Gastrocnemius medialis (tissue), 4 donors: ENCODE results near the gene SIX6. TPM values are rescaled to one million over a fixed set of nuclear protein-coding genes. Genes with fewer than 3 reads are reported as not detected.
"Not testable (repeated sequence)": the region's sequence is repeated elsewhere in the genome, so short reads cannot be mapped to it uniquely, and the experiment has no call there.

Experiments
- ATAC-seq, 2 donors: fragments of 150-250 bp; one replicate each; pipeline ENCODE4 v1.9.1; 2016
- DNase-seq, 2 donors: peaks; one replicate each; pipeline ENCODE4 v3.0.0-alpha.2; 2019
- H3K27ac ChIP-seq, 4 donors: fragments of 200-600 bp; sonication (generic); 1 replicate in 1 of 4; 2 replicates in 3 of 4; pipeline ENCODE4 v1.5.1; 2016 to 2018; ENCODE audit warnings: mild to moderate bottlenecking in 2 of 4, moderate library complexity in 1 of 4
- H3K27me3 ChIP-seq, 3 donors: fragments of 200-600 bp; sonication (generic) in 2 of 3; 1 replicate in 1 of 3; 2 replicates in 2 of 3; pipeline versions ENCODE4 v1.5.1 to v1.6.0; 2016 to 2019; ENCODE audit warnings: mild to moderate bottlenecking in 1 of 3, moderate library complexity in 1 of 3
- H3K36me3 ChIP-seq, 2 donors: fragments of 200-600 bp; sonication (generic) in 1 of 2; one replicate each; pipeline ENCODE4 v1.5.1; 2017 to 2018
- H3K4me1 ChIP-seq, 2 donors: fragments of 200-600 bp; sonication (generic) in 1 of 2; one replicate each; pipeline ENCODE4 v1.5.1; 2016 to 2017; ENCODE audit warnings: mild to moderate bottlenecking in 2 of 2
- H3K4me3 ChIP-seq, 4 donors: fragments of 200-600 bp; sonication (generic) in 3 of 4; 1 replicate in 1 of 4; 2 replicates in 3 of 4; pipeline ENCODE4 v1.5.1; 2016 to 2019; ENCODE audit warnings: mild to moderate bottlenecking in 2 of 4
- H3K9me3 ChIP-seq, 3 donors: fragments of 200-600 bp; sonication (generic) in 2 of 3; 1 replicate in 1 of 3; 2 replicates in 2 of 3; pipeline ENCODE4 v1.5.1; 2016 to 2019
- POLR2A ChIP-seq, 2 donors: fragments of 450-650 bp; IDR thresholded peaks; one replicate each; pipeline ENCODE4 v1.6.1; 2017; ENCODE audit warnings: antibody characterized with exemption in 2 of 2, mild to moderate bottlenecking in 2 of 2, moderate library complexity in 2 of 2
- in situ Hi-C, 4 donors: fragments of 200-750 bp; cut with MboI; loops; one replicate each; pipeline versions ENCODE4 v1.15.0 to v1.8.0; 2017; ENCODE audit warnings: low sequenced_read_pairs in 4 of 4
- intact Hi-C: fragments of 100-400 bp; cut with DNase I; formaldehyde crosslinking; loops from one replicate; pipeline ENCODE4 v1.15.1; 2023; ENCODE audit warnings: low total_unique reads
- total RNA-seq, 4 donors: library from RNA; depleted of rRNA; stranded (reverse); fragments of >200 nt; gene quantifications; one replicate each; pipeline versions ENCODE4 v1.1.0 to v1.2.3, GENCODE V29; 2016
- TF ChIP-seq, protein P1 (sequence below), 5 experiments: fragments of 450-650 bp in 3 of 5; fragments of 200-600 bp in 2 of 5; sonication (generic) in 2 of 5; IDR thresholded peaks in 4 of 5; conservative IDR thresholded peaks in 1 of 5; 1 replicate in 4 of 5; 2 replicates in 1 of 5; pipeline ENCODE4 v1.5.1; 2016 to 2019; ENCODE audit warnings: antibody characterized with exemption in 5 of 5, mild to moderate bottlenecking in 3 of 5, moderate library complexity in 3 of 5

The SIX6 gene
- total RNA-seq, result under 1 TPM in 3 of 4 donors, not detected in 1; 0.32 to 0.61 (median 0.40) TPM

DNA sequence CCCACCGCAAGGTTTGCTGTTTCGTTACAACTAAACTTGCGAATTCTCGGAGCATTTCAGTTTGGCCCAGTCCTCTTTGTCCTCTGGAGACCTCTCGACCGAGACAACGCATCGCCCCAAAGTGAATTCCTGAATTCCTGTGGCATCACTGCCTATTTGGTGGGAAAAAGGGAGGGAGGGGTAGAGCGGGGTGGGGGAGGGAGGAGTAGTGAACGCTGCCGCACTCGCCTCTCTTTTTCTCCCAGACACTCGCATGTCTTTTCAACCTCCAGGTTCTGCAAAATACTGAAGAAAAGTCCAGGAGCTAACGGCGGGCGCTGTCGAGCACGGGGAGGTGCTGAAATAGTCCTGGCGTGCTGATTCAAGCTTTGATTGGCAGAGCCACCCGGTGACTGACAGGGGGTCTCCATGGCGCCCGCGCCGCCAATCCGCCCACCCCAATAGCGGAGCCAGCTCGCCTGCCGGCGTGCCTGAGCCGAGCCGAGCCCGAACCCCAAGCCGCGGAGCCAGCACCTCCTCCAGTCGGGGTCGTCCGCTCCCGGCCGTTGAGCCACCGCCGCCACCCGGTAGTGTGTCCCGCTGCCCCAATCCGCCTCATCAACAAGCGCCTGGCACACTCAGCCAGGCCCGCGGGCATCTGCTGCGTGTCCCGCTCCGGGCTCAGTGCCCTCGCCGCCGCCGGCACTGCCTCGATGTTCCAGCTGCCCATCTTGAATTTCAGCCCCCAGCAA lies at the start of gene SIX6:
Gene SIX6 (plus strand): TSS at position 440 of the 731 bp plus-strand sequence. CDS start 253 bp downstream, at position 693.
- Histone ChIP-seq H3K4me3 (peak within 1 kb of the TSS; percentile 51 to 58 (median 56)), H3K27ac (no peak within 1 kb of the TSS), H3K27me3 (peaks cover 14 to 59% (median 39%) of the 10 kb centered on the region in 3 donors), H3K9me3 (no peaks in the 10 kb centered on the region), H3K36me3 (no peaks in the 10 kb centered on the region), H3K4me1 (peaks cover 0 to 12% of the 10 kb centered on the region in 2 donors)
- intact Hi-C loops, result no loop called here
- in situ Hi-C loops, result no loop called here
- DNase-seq (no peak), ATAC-seq (peak; percentile 67 to 68)
- TF ChIP-seq, protein P1, sequence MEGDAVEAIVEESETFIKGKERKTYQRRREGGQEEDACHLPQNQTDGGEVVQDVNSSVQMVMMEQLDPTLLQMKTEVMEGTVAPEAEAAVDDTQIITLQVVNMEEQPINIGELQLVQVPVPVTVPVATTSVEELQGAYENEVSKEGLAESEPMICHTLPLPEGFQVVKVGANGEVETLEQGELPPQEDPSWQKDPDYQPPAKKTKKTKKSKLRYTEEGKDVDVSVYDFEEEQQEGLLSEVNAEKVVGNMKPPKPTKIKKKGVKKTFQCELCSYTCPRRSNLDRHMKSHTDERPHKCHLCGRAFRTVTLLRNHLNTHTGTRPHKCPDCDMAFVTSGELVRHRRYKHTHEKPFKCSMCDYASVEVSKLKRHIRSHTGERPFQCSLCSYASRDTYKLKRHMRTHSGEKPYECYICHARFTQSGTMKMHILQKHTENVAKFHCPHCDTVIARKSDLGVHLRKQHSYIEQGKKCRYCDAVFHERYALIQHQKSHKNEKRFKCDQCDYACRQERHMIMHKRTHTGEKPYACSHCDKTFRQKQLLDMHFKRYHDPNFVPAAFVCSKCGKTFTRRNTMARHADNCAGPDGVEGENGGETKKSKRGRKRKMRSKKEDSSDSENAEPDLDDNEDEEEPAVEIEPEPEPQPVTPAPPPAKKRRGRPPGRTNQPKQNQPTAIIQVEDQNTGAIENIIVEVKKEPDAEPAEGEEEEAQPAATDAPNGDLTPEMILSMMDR (IDR thresholded peaks at IDR 0.05 in 4 of 5, conservative IDR thresholded peaks at IDR 0.05 in 1 of 5), result no peak
- no peak for TF ChIP-seq POLR2A (IDR thresholded peaks at IDR 0.05)

DNA sequence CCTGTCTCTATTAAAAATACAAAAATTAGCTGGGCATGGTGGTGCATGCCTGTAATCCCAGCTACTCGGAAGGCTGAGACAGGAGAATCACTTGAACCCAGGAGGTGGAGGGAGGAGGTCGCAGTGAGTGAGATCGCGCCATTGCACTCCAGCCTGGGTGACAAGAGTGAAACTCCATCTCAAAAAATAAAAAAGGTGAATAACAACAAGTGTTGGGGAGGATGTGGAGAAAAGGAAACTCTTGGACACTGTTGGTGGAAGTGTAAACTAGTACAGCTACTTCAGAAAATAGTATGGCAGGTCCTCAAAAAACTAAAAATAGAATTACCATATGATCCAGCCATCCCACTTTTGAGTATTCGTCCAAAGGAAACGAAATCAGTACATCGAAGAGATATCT lies 28.7 kb upstream of the SIX6 start:
- in situ Hi-C loops, H3K27me3 ChIP-seq: not testable (repeated sequence)

DNA sequence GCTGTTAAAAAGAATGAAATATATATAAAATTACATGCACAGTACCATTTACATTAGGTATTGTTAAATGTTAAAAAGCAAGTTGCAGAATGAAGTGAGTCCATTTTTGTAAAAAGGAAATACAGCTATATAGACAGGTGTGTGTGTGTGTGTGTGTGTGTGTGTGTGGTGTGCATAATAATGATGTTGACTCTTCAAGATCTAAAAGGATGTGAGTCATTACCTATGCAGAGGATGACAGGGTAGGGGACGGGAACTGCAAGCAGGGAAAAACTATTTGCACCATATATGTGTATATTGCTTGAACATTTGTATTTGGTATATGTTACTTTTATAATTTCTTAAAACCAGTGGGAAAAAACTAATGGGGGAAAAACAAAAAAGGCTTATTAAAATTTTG lies 26.2 kb upstream of the SIX6 start:
- DNase-seq (no peak), ATAC-seq (no peak)
- intact Hi-C loops (no loop called here), in situ Hi-C loops (no loop called here)
- H3K36me3 ChIP-seq, result no peaks in the 10 kb centered on the region
- peaks cover 0 to 2% (median 0%) of the 10 kb centered on the region in 3 donors for H3K27me3 ChIP-seq
- TF ChIP-seq, protein P1 (IDR thresholded peaks at IDR 0.05 in 4 of 5, conservative IDR thresholded peaks at IDR 0.05 in 1 of 5), result no peak
- TF ChIP-seq POLR2A (IDR thresholded peaks at IDR 0.05), result no peak
- H3K9me3 ChIP-seq, result no peaks in the 10 kb centered on the region
- peaks cover 7 to 10% of the 10 kb centered on the region in 2 donors for H3K4me1 ChIP-seq
- no peak overlapping the region for H3K4me3 ChIP-seq
- H3K27ac ChIP-seq, result no peak overlapping the region

More for the DNA sequence above, 28.7 kb upstream of the SIX6 start:
- H3K4me1 ChIP-seq, H3K4me3 ChIP-seq, ATAC-seq, H3K9me3 ChIP-seq, H3K27ac ChIP-seq, DNase-seq, intact Hi-C loops, H3K36me3 ChIP-seq: not testable (repeated sequence)

DNA sequence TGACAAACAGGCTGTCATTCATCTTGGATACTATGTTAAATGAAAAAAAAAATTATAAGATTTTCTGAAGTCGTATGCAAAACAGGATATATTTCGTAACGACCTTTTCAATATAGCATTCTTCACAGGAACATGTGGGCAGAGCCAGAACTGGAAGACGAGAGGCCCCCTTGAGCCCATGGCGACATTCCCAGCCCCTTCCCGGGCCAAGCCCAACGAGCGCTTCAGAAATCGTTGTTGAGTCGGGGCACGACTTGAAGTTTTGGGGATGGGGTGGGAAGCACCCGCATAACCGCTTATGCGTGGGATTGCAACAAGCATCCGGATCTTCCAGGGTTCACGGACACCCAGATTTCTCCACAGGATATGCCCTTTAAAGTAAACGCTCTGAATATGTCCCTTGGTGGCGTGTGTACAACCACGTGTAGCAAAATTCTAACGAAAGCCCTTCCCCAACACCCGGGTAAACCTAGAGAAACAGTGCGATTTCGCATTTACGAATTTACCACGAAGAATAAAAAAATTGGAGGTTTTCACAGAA lies 23.8 kb upstream of the SIX6 start:
- no peaks in the 10 kb centered on the region for H3K36me3 ChIP-seq

More for the DNA sequence above, 23.8 kb upstream of the SIX6 start:
- H3K27me3 ChIP-seq, result peaks cover 0 to 7% (median 0%) of the 10 kb centered on the region in 3 donors
- H3K9me3 ChIP-seq, result no peaks in the 10 kb centered on the region
- in situ Hi-C loops (no loop called here), intact Hi-C loops (no loop called here)
- H3K4me3 ChIP-seq, result peak overlapping the region; percentile 54 to 63 (median 58)
- TF ChIP-seq, protein P1 (IDR thresholded peaks at IDR 0.05 in 4 of 5, conservative IDR thresholded peaks at IDR 0.05 in 1 of 5), result no peak
- TF ChIP-seq POLR2A (IDR thresholded peaks at IDR 0.05), result no peak
- no peak for DNase-seq
- peaks cover 7 to 10% of the 10 kb centered on the region in 2 donors for H3K4me1 ChIP-seq
- H3K27ac ChIP-seq, result no peak overlapping the region
- ATAC-seq, result peak in 1 of 2 donors; percentile 52
